Motor neuron (in vitro differentiated cells): ENCODE data around the gene CPB2. TPM values are rescaled to one million over a fixed set of nuclear protein-coding genes. Genes with fewer than 3 reads are reported as not detected.

Experiments
- ATAC-seq, 8 experiments: fragments of 200-7000 bp; cut with Tn5 transposase; replicated peaks in 6 of 8; 2 replicates each; pipeline ENCODE4 v1.8.0; 2021; ENCODE audit warnings: mild to moderate bottlenecking in 8 of 8, moderate library complexity in 8 of 8
- H3K27ac ChIP-seq, 2 donors: fragments of 250-450 bp; sonication (Bioruptor Pico); 2 replicates each; pipeline ENCODE4 v1.9.0; 2021; ENCODE audit warnings: antibody characterized with exemption in 2 of 2, mild to moderate bottlenecking in 2 of 2, moderate library complexity in 1 of 2
- H3K4me1 ChIP-seq, 2 donors: fragments of 250-450 bp; sonication (Bioruptor Pico); replicated peaks in 1 of 2; 2 replicates each; pipeline ENCODE4 v1.6.1; 2021; ENCODE audit warnings: antibody characterized with exemption in 2 of 2, mild to moderate bottlenecking in 2 of 2, moderate library complexity in 1 of 2
- H3K4me3 ChIP-seq, 5 donors: fragments of 250-450 bp; sonication (Bioruptor Pico); 2 replicates each; pipeline ENCODE4 v1.9.0; 2021; ENCODE audit warnings: antibody characterized with exemption in 5 of 5, mild to moderate bottlenecking in 5 of 5, moderate library complexity in 4 of 5
- WGBS, 10 experiments: fragments of 450-650 bp; shearing (Covaris generic); methylation state at CpG; one replicate each; pipeline ENCODE4 v1.0.0; 2022; 5-methylcytosine and 5-hydroxymethylcytosine counted together
- in situ Hi-C, 9 experiments: fragments of 400-800 bp; cut with MboI; loops; one replicate each; pipeline ENCODE4 v1.15.0; 2021; ENCODE audit warnings: low sequenced_read_pairs in 9 of 9, low pct_unique_long_range_greater_than_20kb in 2 of 9; ENCODE audit not compliant: unreplicated experiment in 9 of 9
- total RNA-seq, 8 experiments: library from RNA; unstranded; fragments of 300-600 nt; gene quantifications; 2 replicates each; pipeline versions ENCODE4 v1.2.3 to v1.2.4, GENCODE V29; 2022

Gene CPB2
- total RNA-seq, 8 experiments from 2014 or later = 0.11 to 0.54 (median 0.24) TPM; not detected in 1

DNA sequence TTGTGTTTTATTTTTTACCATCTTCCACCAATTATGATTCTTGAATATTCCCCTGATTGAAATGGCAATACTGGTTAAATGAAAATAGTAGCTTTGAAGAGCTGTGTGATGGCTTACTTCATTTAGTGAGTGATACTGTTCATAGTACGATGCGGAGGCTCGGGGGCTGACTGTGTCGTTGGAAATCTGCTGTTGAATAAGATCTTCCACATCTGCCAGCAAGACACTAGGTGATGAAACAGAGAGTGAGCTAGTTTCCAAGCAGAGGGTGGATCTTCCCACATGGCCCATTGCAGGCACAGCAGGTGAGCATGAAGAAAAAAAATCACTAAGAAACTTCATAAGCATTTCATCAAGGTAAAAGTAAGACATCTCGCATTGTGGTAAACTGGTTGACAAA lies 22.5 kb downstream of the CPB2 start:
- no peak for ATAC-seq
- in situ Hi-C loops = no loop called here
- H3K4me3 ChIP-seq = no peak overlapping the region
- 18 to 100% (median 88%) methylated on average over 3 to 5 of the region's 5 CpGs; no CpG with 5 or more reads in 1 of the 10 experiments for WGBS, 10 experiments
- no peak overlapping the region for H3K27ac ChIP-seq
- H3K4me1 ChIP-seq = no peaks in the 10 kb centered on the region

DNA sequence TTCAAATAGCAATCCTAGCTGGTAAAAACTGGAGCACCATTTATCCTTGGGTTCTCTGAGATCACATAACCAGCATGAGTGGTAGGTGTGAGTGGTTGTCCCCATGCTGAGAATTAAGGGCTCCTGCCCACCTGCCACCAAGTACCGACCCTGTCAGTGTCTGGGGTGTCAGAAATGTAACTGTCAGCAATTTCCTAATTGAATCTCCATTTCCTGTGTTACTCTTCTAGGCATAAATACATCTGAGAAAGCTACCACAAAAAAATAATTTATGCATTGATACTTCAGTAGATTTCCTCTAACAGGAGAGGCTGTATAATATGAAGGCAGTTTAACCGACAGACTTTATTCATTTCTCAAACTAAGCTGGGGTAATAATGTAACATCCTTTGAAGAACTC lies 25.1 kb downstream of the CPB2 start:
- ATAC-seq = no peak
- 60 to 100% (median 90%) methylated on average over 1 to 2 of the region's 2 CpGs; no CpG with 5 or more reads in 2 of the 10 experiments for WGBS, 10 experiments
- H3K4me1 ChIP-seq = no peaks in the 10 kb centered on the region
- in situ Hi-C loops = no loop called here
- H3K4me3 ChIP-seq = no peak overlapping the region
- H3K27ac ChIP-seq = no peak overlapping the region

GRCh38 chr13:46077265-46077664 lies 27.6 kb downstream of the CPB2 start:
- Histone ChIP-seq H3K27ac (no peak overlapping the region), H3K4me3 (no peak overlapping the region), H3K4me1 (no peaks in the 10 kb centered on the region)
- in situ Hi-C loops = no loop called here
- ATAC-seq = no peak
- WGBS, 10 experiments = 25 to 100% (median 86%) methylated on average over 1 of the region's 1 CpG; no CpG with 5 or more reads in 1 of the 10 experiments

DNA sequence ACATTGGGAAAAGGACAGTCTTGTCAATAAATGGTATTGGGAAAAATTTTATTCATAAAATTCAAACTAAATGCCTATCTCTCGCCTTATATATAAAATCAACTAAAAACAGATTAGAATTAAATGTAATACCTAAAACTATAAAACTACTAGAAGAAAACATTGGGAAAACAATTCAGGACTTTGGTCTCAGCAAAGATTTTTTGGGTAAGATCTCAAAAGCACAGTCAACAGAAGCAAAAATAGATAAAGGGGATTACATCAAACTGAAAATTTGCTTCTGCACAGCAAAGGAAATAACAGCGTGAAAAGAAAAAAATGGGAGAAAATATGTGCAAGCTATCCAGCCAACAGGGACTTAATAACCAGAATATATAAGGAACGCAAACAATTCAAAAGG lies 28.0 kb downstream of the CPB2 start:
- WGBS, 10 experiments = 32 to 83% (median 62%) methylated on average over 2 to 3 of the region's 3 CpGs
- ATAC-seq = no peak
- H3K4me1 ChIP-seq = no peaks in the 10 kb centered on the region

DNA sequence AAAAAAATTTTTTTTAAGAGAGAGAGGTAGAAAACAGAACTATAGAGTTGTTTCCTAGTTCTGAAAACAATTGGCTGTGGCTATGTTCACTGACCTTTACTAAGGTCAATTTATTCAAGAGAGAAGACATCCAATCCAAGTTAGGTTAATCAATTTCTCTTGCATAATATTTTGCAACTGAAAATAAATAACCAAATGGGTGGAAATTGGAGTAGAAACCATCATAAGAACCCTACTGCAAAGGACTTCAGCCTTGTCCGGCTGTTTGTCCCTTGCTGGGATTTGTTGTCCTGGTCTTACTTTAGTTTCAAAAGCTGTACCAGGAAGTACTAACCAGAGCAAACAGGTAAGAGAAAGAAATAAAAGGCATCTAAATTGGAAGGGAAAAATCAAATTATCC lies 29.0 kb downstream of the CPB2 start:
- WGBS, 10 experiments = 85 to 100% (median 94%) methylated on average over 1 of the region's 1 CpG; no CpG with 5 or more reads in 2 of the 10 experiments
- in situ Hi-C loops = no loop called here
- ATAC-seq = no peak

More for the DNA sequence above, 28.0 kb downstream of the CPB2 start:
- H3K4me3 ChIP-seq = no peak overlapping the region
- in situ Hi-C loops = no loop called here
- no peak overlapping the region for H3K27ac ChIP-seq

DNA sequence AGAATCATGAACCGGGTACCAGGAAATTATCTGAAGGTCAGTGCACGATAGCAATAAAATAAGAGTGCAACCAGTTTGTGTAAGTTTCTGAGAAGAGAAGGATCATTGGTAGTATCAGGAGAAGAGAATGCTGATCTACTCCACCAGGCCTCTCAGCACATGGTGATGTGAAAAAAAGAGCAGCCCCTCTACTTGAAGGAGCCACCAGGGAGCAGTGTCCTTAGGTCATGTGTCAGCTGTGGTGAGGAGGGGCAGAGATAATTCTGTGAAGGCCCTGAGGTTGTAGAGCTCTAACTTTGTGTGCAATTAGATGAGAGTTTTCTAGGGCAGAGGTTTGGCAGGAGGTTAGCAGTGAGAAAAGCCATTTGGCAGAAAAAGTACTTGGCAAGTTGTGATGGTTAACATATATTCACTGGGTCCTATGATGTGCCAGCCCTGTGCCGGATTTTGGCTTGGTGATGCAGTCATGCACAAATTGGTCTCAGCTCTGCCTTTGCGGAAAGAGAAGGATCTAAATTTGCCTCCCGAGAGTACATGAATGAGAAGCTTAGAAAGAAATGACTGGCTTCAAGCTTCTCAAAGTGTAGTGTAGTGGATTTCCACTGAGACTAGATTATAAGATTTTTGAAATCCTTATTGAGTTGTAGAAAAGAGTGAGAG lies 33.1 kb downstream of the CPB2 start:
- no peaks in the 10 kb centered on the region for H3K4me1 ChIP-seq
- in situ Hi-C loops = no loop called here
- no peak overlapping the region for H3K4me3 ChIP-seq
- no peak overlapping the region for H3K27ac ChIP-seq
- peak in 1 of 8 experiments; percentile 41 for ATAC-seq
- 53 to 95% (median 84%) methylated on average over 1 to 5 of the region's 5 CpGs for WGBS, 10 experiments

More for the DNA sequence above, 29.0 kb downstream of the CPB2 start:
- Histone ChIP-seq H3K27ac (no peak overlapping the region), H3K4me1 (no peaks in the 10 kb centered on the region), H3K4me3 (no peak overlapping the region)

GRCh38 chr13:46063292-46063691 lies 41.5 kb downstream of the CPB2 start:
- 60 to 100% (median 91%) methylated on average over 1 to 2 of the region's 2 CpGs; no CpG with 5 or more reads in 2 of the 10 experiments for WGBS, 10 experiments
- no peak for ATAC-seq
- Histone ChIP-seq H3K4me3 (no peak overlapping the region), H3K4me1 (no peaks in the 10 kb centered on the region), H3K27ac (no peak overlapping the region)
- in situ Hi-C loops = no loop called here

- in situ Hi-C loops = no loop called here
- no peak overlapping the region for H3K27ac ChIP-seq
- WGBS, 10 experiments = 10 to 95% (median 82%) methylated on average over 2 to 5 of the region's 5 CpGs
- H3K4me3 ChIP-seq = no peak overlapping the region
- ATAC-seq = peak in 1 of 8 experiments; percentile 30
- H3K4me1 ChIP-seq = no peaks in the 10 kb centered on the region
Observed at GRCh38 chr13:46062185-46062584, 42.6 kb downstream of the CPB2 start.

GRCh38 chr13:46059405-46059804 lies 45.4 kb downstream of the CPB2 start:
- in situ Hi-C loops = no loop called here
- no peak for ATAC-seq
- no peaks in the 10 kb centered on the region for H3K4me1 ChIP-seq
- H3K4me3 ChIP-seq = no peak overlapping the region
- H3K27ac ChIP-seq = no peak overlapping the region

GRCh38 chr13:46058268-46058667 lies 46.6 kb downstream of the CPB2 start:
- Histone ChIP-seq H3K4me1 (peaks cover 0 to 5% of the 10 kb centered on the region in 2 donors), H3K4me3 (no peak overlapping the region), H3K27ac (no peak overlapping the region)
- no peak for ATAC-seq
- in situ Hi-C loops = no loop called here
- 71 to 100% (median 83%) methylated on average over 1 to 3 of the region's 3 CpGs; no CpG with 5 or more reads in 1 of the 10 experiments for WGBS, 10 experiments

DNA sequence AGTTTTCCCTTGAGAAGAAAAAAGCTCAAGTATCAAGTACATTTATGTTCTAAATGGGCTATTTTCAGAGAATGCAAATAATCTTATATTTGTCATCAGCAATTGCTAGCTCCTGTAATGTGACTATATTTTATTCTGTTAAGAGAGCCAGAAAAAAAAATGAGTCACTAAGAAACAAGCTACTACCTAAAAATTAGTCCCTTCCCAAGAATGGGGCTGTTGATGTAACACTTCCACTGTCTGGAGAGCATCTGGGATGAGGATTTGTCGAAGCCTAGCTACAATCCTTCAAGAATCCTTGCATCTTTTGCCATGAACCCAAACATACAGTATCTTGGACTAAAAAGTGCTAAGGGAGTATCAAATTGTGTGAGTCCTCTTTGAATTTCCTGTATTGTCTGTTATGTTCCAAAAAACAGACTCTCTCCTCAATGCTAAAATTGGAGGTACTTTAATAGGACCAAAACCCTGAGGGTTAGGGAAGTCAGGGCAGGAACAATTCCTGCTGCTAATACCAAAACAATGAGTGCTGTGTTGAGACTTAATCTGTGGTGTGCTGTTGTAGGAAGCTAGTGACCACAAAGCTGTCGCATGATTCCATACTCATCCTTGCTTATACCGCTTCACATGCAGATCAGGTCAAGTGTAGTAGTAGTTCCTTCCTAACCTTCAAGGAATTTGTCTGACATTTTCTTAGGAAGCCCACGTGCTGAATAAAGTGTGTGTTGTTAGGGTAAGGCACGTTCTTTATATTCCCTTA lies 47.4 kb downstream of the CPB2 start:
- in situ Hi-C loops = no loop called here
- Histone ChIP-seq H3K27ac (no peak overlapping the region), H3K4me1 (peaks cover 0 to 5% of the 10 kb centered on the region in 2 donors), H3K4me3 (no peak overlapping the region)
- no peak for ATAC-seq
- WGBS, 10 experiments = 13 to 90% (median 63%) methylated on average over 1 to 4 of the region's 5 CpGs

DNA sequence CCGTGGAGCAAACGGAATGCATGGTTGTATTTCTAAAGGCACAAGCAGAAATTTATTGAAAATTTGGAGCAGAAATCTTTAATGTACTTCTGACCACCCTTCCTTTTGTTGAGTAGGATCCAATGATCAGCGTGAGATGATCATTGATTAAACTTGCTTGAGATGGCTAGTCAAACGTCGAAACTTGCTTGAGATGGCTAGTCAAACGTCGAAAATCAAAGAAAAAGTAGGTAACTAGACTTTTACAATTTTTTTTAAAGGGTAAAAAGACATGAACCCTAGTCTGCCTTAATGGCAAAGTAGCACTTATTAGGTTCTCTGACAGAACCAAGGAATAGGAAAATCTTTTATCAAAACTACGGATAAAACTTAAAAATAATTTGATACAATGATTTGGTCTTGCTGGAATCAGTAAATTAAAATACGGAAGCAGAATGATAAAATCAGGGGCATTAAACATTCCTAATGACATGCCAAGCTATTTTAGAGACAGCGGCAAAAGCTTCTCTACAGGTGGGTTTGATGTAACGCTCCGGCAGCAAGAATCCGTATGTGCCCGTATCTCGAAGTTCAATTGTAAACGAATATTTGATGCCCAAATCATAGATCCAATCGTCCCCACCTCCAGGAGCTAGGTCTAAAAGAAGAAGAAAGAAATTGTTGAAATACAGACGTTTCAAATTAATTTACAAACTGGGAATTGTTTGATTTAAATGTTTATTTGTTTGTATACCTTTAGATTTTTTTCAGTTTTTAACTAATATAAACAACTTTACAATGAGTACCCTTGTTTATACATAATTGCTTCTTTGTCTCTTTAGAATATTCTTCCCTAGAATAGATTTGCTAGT lies 51.4 kb downstream of the CPB2 start:
- in situ Hi-C loops = no loop called here
- H3K4me3 ChIP-seq = peak overlapping the region; percentile 65 to 87 (median 75)
- H3K27ac ChIP-seq = no peak overlapping the region
- whole genome bisulfite sequencing, 10 experiments = 1 to 33% (median 14%) methylated on average over 7 to 18 of the region's 18 CpGs
- no peak for ATAC-seq
- H3K4me1 ChIP-seq = peaks cover 2 to 24% of the 10 kb centered on the region in 2 donors
